ENCODE measurements around the gene DCC. TPM values are rescaled to one million over a fixed set of nuclear protein-coding genes. Genes with fewer than 3 reads are reported as not detected.

Gene DCC
- total and polyA plus RNA-seq, 2 experiments from 2014 or later: 0.53 to 0.73 TPM

DNA sequence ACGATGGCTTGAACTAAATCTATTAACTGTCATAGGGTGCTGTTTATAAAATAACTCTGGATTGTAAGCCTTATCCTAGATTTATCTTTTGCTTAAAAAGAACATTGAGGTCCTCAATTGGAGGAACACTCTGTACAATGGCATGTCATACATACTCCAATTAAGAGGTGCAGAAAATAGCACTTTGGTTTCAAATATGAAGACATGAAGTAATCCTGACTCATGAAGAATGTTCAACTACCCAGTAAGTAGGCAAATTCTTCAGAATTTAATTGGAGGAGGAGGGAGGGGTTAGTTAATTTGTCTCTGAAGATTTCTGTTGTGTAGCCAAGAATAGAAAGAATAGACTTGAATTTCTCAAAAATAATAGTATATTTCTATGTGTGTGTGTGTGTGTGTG is 36.1 kb downstream of the DCC start:
- Mint-ChIP-seq H3K9me3 (no peaks in the 10 kb centered on the region), H3K27ac (no peak overlapping the region), H3K27me3 (ENCODE audit: insufficient read depth, low read depth, poor library complexity) (no peaks in the 10 kb centered on the region), H3K4me1 (no peaks in the 10 kb centered on the region), H3K36me3 (ENCODE audit: low read depth) (no peaks in the 10 kb centered on the region), H3K4me3 (no peak overlapping the region)
- Histone ChIP-seq H3K27ac (ENCODE audit: low read depth) (no peak overlapping the region), H2AFZ (no peak overlapping the region), H4K20me1 (replicated peaks; ENCODE audit: insufficient read depth) (no peaks in the 10 kb centered on the region), H3K4me3 (no peak overlapping the region), H3K4me2 (no peak overlapping the region), H3K79me2 (replicated peaks; ENCODE audit: insufficient read depth) (no peaks in the 10 kb centered on the region), H3K4me1 (ENCODE audit: insufficient read depth) (no peaks in the 10 kb centered on the region), H3K36me3 (ENCODE audit: insufficient read depth) (no peaks in the 10 kb centered on the region), H3K27me3 (ENCODE audit: insufficient read depth) (no peaks in the 10 kb centered on the region), H3F3A (replicated peaks; ENCODE audit: low read depth) (no peaks in the 10 kb centered on the region), H3K9me2 (ENCODE audit: insufficient read depth) (no peaks in the 10 kb centered on the region)
- TF ChIP-seq, protein P1, sequence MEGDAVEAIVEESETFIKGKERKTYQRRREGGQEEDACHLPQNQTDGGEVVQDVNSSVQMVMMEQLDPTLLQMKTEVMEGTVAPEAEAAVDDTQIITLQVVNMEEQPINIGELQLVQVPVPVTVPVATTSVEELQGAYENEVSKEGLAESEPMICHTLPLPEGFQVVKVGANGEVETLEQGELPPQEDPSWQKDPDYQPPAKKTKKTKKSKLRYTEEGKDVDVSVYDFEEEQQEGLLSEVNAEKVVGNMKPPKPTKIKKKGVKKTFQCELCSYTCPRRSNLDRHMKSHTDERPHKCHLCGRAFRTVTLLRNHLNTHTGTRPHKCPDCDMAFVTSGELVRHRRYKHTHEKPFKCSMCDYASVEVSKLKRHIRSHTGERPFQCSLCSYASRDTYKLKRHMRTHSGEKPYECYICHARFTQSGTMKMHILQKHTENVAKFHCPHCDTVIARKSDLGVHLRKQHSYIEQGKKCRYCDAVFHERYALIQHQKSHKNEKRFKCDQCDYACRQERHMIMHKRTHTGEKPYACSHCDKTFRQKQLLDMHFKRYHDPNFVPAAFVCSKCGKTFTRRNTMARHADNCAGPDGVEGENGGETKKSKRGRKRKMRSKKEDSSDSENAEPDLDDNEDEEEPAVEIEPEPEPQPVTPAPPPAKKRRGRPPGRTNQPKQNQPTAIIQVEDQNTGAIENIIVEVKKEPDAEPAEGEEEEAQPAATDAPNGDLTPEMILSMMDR (conservative IDR thresholded peaks at IDR 0.05; ENCODE audit: low read depth in 2 of 2): no peak
- TF ChIP-seq, protein P2, sequence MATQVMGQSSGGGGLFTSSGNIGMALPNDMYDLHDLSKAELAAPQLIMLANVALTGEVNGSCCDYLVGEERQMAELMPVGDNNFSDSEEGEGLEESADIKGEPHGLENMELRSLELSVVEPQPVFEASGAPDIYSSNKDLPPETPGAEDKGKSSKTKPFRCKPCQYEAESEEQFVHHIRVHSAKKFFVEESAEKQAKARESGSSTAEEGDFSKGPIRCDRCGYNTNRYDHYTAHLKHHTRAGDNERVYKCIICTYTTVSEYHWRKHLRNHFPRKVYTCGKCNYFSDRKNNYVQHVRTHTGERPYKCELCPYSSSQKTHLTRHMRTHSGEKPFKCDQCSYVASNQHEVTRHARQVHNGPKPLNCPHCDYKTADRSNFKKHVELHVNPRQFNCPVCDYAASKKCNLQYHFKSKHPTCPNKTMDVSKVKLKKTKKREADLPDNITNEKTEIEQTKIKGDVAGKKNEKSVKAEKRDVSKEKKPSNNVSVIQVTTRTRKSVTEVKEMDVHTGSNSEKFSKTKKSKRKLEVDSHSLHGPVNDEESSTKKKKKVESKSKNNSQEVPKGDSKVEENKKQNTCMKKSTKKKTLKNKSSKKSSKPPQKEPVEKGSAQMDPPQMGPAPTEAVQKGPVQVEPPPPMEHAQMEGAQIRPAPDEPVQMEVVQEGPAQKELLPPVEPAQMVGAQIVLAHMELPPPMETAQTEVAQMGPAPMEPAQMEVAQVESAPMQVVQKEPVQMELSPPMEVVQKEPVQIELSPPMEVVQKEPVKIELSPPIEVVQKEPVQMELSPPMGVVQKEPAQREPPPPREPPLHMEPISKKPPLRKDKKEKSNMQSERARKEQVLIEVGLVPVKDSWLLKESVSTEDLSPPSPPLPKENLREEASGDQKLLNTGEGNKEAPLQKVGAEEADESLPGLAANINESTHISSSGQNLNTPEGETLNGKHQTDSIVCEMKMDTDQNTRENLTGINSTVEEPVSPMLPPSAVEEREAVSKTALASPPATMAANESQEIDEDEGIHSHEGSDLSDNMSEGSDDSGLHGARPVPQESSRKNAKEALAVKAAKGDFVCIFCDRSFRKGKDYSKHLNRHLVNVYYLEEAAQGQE (IDR thresholded peaks at IDR 0.05; ENCODE audit: unreplicated experiment): no peak
- no peak for TF ChIP-seq EZH2 (IDR thresholded peaks at IDR 0.05; ENCODE audit: low read depth, unreplicated experiment)
- TF ChIP-seq, protein P3, sequence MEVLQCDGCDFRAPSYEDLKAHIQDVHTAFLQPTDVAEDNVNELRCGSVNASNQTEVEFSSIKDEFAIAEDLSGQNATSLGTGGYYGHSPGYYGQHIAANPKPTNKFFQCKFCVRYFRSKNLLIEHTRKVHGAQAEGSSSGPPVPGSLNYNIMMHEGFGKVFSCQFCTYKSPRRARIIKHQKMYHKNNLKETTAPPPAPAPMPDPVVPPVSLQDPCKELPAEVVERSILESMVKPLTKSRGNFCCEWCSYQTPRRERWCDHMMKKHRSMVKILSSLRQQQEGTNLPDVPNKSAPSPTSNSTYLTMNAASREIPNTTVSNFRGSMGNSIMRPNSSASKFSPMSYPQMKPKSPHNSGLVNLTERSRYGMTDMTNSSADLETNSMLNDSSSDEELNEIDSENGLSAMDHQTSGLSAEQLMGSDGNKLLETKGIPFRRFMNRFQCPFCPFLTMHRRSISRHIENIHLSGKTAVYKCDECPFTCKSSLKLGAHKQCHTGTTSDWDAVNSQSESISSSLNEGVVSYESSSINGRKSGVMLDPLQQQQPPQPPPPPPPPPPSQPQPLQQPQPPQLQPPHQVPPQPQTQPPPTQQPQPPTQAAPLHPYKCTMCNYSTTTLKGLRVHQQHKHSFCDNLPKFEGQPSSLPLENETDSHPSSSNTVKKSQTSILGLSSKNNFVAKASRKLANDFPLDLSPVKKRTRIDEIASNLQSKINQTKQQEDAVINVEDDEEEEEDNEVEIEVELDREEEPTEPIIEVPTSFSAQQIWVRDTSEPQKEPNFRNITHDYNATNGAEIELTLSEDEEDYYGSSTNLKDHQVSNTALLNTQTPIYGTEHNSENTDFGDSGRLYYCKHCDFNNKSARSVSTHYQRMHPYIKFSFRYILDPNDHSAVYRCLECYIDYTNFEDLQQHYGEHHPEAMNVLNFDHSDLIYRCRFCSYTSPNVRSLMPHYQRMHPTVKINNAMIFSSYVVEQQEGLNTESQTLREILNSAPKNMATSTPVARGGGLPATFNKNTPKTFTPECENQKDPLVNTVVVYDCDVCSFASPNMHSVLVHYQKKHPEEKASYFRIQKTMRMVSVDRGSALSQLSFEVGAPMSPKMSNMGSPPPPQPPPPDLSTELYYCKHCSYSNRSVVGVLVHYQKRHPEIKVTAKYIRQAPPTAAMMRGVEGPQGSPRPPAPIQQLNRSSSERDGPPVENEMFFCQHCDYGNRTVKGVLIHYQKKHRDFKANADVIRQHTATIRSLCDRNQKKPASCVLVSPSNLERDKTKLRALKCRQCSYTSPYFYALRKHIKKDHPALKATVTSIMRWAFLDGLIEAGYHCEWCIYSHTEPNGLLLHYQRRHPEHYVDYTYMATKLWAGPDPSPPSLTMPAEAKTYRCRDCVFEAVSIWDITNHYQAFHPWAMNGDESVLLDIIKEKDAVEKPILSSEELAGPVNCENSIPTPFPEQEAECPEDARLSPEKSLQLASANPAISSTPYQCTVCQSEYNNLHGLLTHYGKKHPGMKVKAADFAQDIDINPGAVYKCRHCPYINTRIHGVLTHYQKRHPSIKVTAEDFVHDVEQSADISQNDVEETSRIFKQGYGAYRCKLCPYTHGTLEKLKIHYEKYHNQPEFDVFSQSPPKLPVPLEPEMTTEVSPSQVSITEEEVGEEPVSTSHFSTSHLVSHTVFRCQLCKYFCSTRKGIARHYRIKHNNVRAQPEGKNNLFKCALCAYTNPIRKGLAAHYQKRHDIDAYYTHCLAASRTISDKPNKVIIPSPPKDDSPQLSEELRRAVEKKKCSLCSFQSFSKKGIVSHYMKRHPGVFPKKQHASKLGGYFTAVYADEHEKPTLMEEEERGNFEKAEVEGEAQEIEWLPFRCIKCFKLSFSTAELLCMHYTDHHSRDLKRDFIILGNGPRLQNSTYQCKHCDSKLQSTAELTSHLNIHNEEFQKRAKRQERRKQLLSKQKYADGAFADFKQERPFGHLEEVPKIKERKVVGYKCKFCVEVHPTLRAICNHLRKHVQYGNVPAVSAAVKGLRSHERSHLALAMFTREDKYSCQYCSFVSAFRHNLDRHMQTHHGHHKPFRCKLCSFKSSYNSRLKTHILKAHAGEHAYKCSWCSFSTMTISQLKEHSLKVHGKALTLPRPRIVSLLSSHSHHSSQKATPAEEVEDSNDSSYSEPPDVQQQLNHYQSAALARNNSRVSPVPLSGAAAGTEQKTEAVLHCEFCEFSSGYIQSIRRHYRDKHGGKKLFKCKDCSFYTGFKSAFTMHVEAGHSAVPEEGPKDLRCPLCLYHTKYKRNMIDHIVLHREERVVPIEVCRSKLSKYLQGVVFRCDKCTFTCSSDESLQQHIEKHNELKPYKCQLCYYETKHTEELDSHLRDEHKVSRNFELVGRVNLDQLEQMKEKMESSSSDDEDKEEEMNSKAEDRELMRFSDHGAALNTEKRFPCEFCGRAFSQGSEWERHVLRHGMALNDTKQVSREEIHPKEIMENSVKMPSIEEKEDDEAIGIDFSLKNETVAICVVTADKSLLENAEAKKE (CRISPR knock-in tag; IDR thresholded peaks at IDR 0.05): no peak
- no peak for TF ChIP-seq NANOG (IDR thresholded peaks at IDR 0.05; ENCODE audit: borderline replicate concordance)
- TF ChIP-seq, protein P4, sequence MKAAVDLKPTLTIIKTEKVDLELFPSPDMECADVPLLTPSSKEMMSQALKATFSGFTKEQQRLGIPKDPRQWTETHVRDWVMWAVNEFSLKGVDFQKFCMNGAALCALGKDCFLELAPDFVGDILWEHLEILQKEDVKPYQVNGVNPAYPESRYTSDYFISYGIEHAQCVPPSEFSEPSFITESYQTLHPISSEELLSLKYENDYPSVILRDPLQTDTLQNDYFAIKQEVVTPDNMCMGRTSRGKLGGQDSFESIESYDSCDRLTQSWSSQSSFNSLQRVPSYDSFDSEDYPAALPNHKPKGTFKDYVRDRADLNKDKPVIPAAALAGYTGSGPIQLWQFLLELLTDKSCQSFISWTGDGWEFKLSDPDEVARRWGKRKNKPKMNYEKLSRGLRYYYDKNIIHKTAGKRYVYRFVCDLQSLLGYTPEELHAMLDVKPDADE (IDR thresholded peaks at IDR 0.05): no peak
- no peak for TF ChIP-seq EZH2phosphoT487 (IDR thresholded peaks at IDR 0.05; ENCODE audit: unreplicated experiment)
- no peak for TF ChIP-seq ZNF331 (CRISPR knock-in tag; IDR thresholded peaks at IDR 0.05; ENCODE audit: low read depth)
- no peak for TF ChIP-seq POLR2AphosphoS5 (IDR thresholded peaks at IDR 0.05; ENCODE audit: low read depth)
- TF ChIP-seq CREB1 (CRISPR knock-in tag; IDR thresholded peaks at IDR 0.05; ENCODE audit: low read depth): no peak
- no peak for TF ChIP-seq ZNF114 (CRISPR knock-in tag; IDR thresholded peaks at IDR 0.05)
- TF ChIP-seq JUNB (IDR thresholded peaks at IDR 0.05; ENCODE audit: unreplicated experiment): no peak
- TF ChIP-seq STAT1 (IDR thresholded peaks at IDR 0.05; ENCODE audit: unreplicated experiment): no peak
- ATAC-seq: no peak
- no peak for DNase-seq (ENCODE audit: low spot score)

Measured in GM23338 (cell line).